Measurements from ENCODE around the gene ASIP. TPM values are rescaled to one million over a fixed set of nuclear protein-coding genes. Genes with fewer than 3 reads are reported as not detected.

Gene ASIP
- total and polyA plus RNA-seq, 2 experiments from 2014 or later: not detected

GRCh38 chr20:34292496-34292895 is 51.3 kb downstream of the ASIP start:
- peaks cover 57% of the 10 kb centered on the region for H3K36me3 ChIP-seq (ENCODE audit: insufficient read depth)
- peaks cover 40% of the 10 kb centered on the region for H4K20me1 ChIP-seq (replicated peaks; ENCODE audit: insufficient read depth)
- H3K4me3 ChIP-seq: no peak overlapping the region
- DNase-seq (ENCODE audit: low spot score) (no peak), ATAC-seq (no peak)
- H3F3A ChIP-seq (replicated peaks; ENCODE audit: low read depth): no peaks in the 10 kb centered on the region
- H3K27me3 Mint-ChIP-seq (ENCODE audit: insufficient read depth, low read depth, poor library complexity): peaks cover 22% of the 10 kb centered on the region
- peaks cover 39% of the 10 kb centered on the region for H3K79me2 ChIP-seq (replicated peaks; ENCODE audit: insufficient read depth)
- H3K4me1 Mint-ChIP-seq: peaks cover 3% of the 10 kb centered on the region; the same call in 1 of the 3 replicates
- H2AFZ ChIP-seq: no peak overlapping the region
- no peak overlapping the region for H3K4me2 ChIP-seq
- no peaks in the 10 kb centered on the region for H3K9me2 ChIP-seq (ENCODE audit: insufficient read depth)
- no peaks in the 10 kb centered on the region for H3K27me3 ChIP-seq (ENCODE audit: insufficient read depth)
- no peak overlapping the region for H3K27ac ChIP-seq (ENCODE audit: low read depth)
- peaks cover 88% of the 10 kb centered on the region for H3K36me3 Mint-ChIP-seq (ENCODE audit: low read depth)
- H3K27ac Mint-ChIP-seq: no peak overlapping the region
- H3K9me3 Mint-ChIP-seq: no peaks in the 10 kb centered on the region
- no peaks in the 10 kb centered on the region; the same call in 1 of the 2 replicates for H3K4me1 ChIP-seq (ENCODE audit: insufficient read depth)
- no peak overlapping the region for H3K4me3 Mint-ChIP-seq
- TF ChIP-seq EZH2phosphoT487 (IDR thresholded peaks at IDR 0.05; ENCODE audit: unreplicated experiment) (no peak), REST (IDR thresholded peaks at IDR 0.05; ENCODE audit: unreplicated experiment) (no peak), CREB1 (CRISPR knock-in tag; IDR thresholded peaks at IDR 0.05; ENCODE audit: low read depth) (no peak), ZNF114 (CRISPR knock-in tag; IDR thresholded peaks at IDR 0.05) (no peak), ZNF462 (CRISPR knock-in tag; IDR thresholded peaks at IDR 0.05) (no peak), ETS1 (IDR thresholded peaks at IDR 0.05) (no peak), NANOG (IDR thresholded peaks at IDR 0.05; ENCODE audit: borderline replicate concordance) (no peak), ZNF331 (CRISPR knock-in tag; IDR thresholded peaks at IDR 0.05; ENCODE audit: low read depth) (no peak), CTCF (conservative IDR thresholded peaks at IDR 0.05; ENCODE audit: low read depth in 2 of 2) (no peak), POLR2AphosphoS5 (IDR thresholded peaks at IDR 0.05; ENCODE audit: low read depth) (no peak), JUNB (IDR thresholded peaks at IDR 0.05; ENCODE audit: unreplicated experiment) (no peak)

All from GM23338 (cell line).